GM19452 (cell line): ENCODE measurements around the gene LRP1B.

Experiments
- ATAC-seq: cut with Tn5 transposase; IDR thresholded peaks from one replicate; pipeline ENCODE4 v1.9.1; 2021; ENCODE audit not compliant: unreplicated experiment

The LRP1B gene

DNA sequence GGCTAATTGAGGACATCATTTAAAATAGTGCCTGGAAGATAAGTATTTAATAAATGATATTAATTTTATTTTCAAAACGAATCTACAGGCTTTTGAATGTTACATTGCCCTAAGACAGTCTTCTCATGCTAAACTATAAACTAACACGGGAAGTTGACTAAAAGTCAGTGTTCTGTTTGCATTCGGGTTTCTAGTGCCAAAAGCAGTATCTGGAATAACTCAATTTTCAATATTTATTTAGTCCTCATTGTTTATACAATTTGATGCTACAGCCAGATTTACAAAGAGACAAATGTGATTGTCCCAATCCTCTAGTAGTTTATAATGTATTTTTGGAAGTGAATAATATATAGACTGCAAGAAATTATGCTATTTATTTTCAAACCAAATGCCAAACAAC, 429.2 kb downstream of the LRP1B start:
- no peak for ATAC-seq

GRCh38 chr2:141699573-141699972, 431.2 kb downstream of the LRP1B start:
- ATAC-seq: no peak

DNA sequence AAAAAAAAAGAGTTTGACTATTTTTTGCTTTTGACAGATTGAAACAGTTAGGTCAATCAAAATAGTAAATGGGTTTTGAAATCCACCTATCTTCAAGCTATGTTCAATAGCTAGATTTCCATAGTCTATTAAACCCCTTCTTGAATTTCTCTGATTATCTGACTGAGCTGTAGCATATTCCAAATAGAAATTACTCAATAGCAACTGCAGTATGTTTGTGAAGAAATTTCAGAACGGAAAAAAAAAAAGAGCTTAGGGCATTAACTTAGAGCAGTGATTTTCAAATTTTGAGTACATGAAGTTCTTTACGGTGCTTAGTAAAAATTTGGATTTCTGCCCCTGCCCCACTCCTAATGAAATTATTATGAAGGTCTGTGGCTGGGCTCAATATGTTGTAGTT, 432.3 kb downstream of the LRP1B start:
- no peak for ATAC-seq

DNA sequence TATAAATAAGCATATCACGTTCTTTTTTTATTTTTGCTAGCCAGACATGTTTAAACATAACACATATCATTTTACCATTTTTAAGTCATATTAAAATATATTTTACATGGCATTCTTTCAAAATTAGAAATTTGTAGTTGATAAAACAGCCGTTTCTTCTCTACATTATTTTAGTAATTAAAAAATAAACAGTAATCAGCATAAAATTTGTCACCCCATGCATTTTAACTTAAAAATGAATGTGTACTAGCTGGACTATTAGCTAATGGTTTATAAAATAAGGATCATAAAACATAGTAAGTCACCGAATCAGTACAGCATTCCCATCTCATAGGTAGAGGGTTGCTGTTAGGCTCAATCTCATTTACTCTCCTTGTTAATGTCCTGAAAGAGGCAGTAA, 433.8 kb downstream of the LRP1B start:
- no peak for ATAC-seq

- ATAC-seq: no peak
Observed at GRCh38 chr2:141694180-141694579, 436.6 kb downstream of the LRP1B start.

DNA sequence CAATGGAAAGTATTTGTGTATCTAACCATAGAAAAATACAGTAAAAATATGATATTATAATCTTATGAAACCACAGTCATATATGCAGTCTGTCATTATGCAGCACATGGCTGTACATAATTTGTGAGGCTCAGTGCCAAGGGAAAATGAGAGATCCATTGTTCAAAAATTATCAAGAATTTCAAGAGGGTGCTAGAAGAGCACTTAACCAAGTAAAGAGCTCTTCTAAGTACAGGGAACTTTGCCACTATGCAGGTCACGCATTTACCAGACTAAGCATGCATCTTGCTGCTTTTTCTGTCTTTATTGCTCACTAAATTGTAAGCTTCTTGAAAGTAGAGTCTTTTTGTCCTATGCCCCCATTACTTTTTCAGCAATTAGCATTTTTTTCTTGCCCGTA, 438.0 kb downstream of the LRP1B start:
- ATAC-seq: no peak

DNA sequence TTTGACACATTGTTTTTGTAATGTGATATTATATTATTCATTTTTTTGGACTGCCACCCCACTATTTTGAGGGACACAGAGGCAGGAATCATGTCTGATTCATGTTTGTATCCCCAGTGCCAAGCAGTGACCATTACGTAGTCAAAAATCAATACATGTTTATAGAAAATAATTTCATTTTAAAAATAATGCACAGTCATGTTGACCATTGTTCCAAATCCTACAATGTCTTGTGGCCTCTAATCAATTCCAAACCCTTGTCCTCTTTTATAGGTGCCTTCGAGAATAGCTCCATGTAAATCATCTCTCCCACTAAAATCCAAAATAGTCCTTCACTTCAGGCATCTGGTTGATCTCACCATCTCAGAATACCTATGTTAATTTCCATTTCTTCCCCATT, 454.7 kb downstream of the LRP1B start:
- no peak for ATAC-seq

DNA sequence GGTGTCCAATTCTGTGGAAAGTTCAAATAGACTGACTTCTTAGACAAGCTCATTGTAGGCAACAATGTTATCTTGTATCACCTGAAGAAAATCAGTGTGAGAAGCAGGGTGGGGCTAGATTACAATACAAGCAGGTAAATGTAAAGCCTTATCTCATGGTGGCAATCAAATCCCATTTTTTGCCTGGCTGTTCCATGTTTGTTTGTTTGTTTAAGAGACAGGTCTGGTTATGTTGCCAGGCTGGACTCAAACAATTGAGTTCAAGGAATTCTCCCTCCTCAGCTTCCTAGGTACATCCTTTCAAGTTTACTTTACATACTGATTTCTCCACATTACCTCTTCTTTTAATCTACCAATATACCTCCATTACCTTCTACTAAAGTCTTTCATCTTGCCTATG, 464.6 kb downstream of the LRP1B start:
- ATAC-seq: no peak

GRCh38 chr2:141660232-141660631, 470.6 kb downstream of the LRP1B start:
- no peak for ATAC-seq

- no peak for ATAC-seq
Observed at GRCh38 chr2:141654311-141654710, 476.5 kb downstream of the LRP1B start.

DNA sequence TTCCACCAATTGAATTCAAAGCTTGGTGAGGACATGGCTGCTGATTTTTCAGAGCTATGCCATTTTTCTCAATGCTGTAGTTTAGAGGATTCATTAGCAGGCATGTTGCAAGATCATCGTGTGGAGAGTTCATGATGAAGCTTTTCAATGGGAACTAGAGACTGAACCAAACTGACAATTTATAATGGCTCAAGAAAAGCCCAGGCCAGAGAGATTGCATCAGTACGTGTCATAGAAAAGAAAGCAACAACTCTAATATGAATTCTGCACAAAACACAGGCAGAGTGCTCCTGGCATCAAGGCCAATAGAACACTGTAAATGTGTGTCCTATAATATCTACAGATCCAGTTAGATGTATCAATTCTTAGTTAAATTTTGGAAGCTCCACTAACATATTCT, 477.6 kb downstream of the LRP1B start:
- ATAC-seq: no peak

- ATAC-seq: no peak
Observed at GRCh38 chr2:141652308-141652707, 478.5 kb downstream of the LRP1B start.

DNA sequence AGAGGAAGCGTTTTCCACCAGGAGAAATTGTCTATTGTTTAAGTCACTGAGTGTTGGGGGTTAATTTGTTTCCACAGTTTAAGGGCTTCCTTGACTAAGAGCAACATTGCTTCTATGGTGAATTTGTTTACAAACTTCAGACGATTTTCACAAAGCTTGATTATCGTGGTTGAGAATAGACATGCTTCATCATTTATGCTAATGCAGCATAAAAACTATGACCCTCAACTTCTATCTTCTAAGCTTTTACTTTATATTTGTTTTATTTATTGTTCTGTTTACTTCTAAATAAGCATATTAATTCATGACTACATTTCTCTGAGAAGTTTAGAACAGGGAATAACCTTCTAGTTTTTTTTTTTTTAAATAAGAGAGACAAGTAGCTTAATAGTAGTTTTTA, 483.5 kb downstream of the LRP1B start:
- no peak for ATAC-seq

GRCh38 chr2:141641462-141641861, 489.4 kb downstream of the LRP1B start:
- ATAC-seq: no peak

DNA sequence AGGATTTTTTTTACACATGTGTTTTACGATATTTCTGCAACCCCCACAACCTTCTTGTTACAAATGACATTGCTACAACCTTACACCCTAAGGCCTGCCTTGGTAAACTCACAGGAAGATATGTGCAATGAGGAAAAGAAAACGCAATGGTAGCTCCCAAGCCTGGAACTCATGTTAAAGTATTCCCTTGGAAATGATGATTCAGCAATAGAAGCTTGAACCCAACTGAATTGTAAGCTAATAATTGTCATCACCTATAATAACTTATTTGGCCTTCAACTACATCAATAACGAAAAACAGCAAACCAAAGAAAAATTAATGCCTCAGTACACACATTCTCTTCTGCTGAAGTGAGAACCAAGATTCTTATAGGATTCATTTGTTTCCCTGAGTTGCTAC, 491.0 kb downstream of the LRP1B start:
- ATAC-seq: no peak

GRCh38 chr2:141633132-141633531, 497.7 kb downstream of the LRP1B start:
- ATAC-seq: no peak

DNA sequence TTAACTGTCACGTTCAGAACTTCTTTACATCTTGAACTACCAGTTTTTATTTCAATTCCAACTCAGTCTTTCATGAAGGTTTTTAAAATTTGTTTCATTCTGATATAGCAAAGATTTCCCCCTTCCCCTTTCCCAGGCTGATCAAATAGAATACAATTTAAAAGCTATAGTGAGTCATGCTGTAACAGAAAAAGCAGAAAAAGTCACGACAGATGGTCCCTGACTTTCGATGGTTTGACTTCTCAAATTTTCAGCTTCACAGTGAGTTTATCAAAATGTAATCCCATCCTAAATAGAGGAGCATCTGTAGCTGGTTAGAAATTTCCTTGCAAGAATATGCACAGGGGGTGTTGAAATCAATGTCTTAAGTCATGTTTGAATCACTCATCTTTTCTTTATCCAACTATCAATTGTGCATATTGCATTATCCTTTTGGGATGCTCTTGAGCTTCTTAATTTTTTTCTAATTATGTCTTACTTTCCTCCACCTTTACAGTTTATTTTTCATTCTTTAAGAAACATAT, 500.3 kb downstream of the LRP1B start:
- no peak for ATAC-seq

DNA sequence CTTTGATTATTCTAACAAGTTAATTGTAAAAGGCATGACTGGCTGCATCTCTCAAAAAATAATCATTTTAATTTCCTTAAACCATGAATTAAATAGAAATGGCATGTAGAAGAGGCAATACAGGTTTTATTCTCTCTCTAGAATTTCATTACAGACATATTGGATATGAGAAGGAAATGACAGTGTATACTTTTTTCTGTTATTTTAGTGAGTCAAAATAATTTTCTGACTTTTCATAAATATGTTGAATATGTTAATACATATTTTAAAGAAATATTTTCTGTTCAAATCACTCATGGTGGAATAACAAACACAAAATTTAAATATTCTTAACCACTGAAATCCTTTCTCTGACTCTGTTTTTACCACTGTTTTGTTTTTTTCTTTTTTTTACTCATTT, 510.4 kb downstream of the LRP1B start:
- no peak for ATAC-seq

DNA sequence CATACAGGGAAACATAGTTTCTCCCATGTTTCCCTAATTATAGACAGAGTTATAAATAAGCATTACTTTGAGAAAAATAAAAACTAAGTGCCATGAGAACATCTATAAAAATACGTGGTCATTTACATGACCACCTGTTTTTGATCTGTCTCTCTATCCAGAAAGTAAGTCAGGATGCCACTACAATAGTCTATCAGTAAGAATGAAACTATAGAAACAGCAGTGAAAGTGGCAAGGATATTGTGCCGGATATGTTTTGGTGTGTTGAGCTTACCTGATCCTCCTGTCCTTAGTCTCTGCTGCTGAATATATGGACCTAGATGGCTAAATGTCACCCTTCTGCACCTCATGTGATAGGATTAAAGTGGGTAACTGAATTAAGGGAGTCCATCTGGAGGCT, 512.4 kb downstream of the LRP1B start:
- no peak for ATAC-seq

DNA sequence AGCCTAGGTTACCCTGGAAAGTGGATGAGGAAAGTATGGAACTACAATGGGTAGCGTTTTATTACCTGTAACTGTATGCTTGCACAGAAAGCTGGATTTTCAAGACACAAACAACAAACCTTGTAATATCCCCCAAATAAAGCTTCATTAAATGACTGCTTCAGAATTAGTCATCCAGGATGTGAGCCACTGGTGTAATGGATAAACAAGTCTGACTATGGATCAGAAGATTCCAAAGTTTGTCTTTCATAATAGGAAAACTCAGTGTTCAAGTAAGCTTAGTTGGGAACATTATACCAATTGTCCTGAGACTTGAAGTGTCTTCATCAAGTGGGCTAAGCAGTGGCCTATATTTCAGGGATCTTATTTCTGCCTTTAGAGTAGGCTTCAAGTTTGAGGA, 518.8 kb downstream of the LRP1B start:
- no peak for ATAC-seq

DNA sequence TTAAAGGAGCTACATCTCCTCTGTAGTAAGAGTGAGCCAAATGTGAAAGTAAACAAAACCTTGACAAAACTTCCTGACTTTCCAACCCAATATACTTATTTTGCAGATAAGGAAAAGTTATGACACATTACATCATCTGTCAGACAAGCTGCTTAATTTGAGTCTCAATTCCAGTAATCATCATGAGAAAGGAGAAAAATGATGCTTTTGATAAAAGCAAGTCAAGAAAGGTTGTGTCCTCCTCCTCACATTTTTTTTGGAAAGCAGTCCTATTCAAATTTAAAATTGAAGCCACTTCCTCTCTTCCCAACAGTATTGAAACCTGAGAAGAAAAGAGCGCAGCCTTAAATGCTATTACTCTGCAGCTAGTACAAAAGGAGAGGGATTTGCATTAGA, 519.6 kb downstream of the LRP1B start:
- no peak for ATAC-seq

DNA sequence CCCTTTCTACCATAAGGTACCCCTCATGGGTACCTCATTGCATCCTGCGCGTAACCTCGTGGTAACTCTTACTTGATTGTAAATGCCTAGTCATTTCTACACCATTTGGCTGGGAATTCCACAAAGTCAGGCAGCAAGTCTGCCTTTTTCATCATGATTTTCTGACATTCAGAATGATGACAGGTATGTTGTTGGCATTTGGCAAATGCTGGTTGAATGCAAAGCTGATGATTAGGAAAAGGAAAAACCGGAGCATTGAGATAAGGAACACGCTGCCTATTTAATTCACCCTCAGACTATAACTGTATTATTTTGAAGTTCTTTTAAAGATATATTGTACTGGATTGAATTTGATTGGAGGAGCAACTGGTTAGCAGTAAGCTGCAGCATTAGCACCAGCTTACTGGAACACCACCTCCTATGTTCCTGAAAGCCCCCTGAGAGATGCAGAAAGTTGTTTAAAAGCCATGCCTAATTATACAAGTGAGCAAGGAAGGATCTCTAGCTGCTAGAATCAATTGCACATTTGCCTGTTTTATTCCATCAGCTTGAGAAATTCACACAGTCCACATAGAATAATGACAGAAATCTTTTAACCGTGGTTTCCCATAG, 520.1 kb downstream of the LRP1B start:
- ATAC-seq: no peak

DNA sequence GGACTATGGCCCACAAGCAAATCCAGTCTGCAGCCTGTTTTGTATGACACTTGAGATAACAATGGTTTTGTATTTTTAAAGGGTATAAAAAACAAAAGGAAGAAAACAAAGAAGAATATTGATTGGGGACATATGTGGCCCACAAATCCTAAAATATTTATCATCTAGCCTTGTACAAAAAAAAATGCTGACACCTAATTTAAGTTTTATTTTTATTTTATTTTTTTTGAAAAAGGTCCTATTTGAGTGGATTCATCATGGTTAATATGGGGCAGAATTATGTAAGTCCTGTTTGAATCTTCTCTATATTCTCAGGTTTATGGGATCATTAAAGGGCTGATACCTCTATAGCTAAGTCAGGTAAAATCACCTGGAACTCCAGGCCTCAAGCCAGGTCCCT, 525.7 kb downstream of the LRP1B start:
- ATAC-seq: no peak
